SH-SY5Y (cell line): ENCODE results near the gene SLCO6A1.
A peak's percentile ranks its signal among the peaks of the same experiment; 100 is the strongest.

ENCODE experiments used
- GATA2 ChIP-seq: IDR thresholded peaks from 2 replicates; pipeline ENCODE4 v1.6.1; 2011; ENCODE audit warnings: mild to moderate bottlenecking, low read depth, low read length
- GATA3 ChIP-seq: IDR thresholded peaks from 2 replicates; pipeline ENCODE4 v1.6.1; 2011; ENCODE audit warnings: low read depth, mild to moderate bottlenecking, low read length, moderate library complexity

SLCO6A1 gene

GRCh38 chr5:102375272-102375671, 123.5 kb downstream of the SLCO6A1 start:
- TF ChIP-seq GATA3 (no peak), GATA2 (no peak)

GRCh38 chr5:102368392-102368791, 130.4 kb downstream of the SLCO6A1 start:
- TF ChIP-seq GATA3: no peak
- no peak for TF ChIP-seq GATA2

- peak; percentile 68 for TF ChIP-seq GATA3
- peak; percentile 69; the same call in 1 of the 2 replicates for TF ChIP-seq GATA2
Measured at GRCh38 chr5:102341681-102342288, 157.0 kb downstream of the SLCO6A1 start.

GRCh38 chr5:102324714-102325113, 174.1 kb downstream of the SLCO6A1 start:
- no peak for TF ChIP-seq GATA3
- TF ChIP-seq GATA2: no peak
